Progenitor cell of endocrine pancreas (in vitro differentiated cells): ENCODE data around the gene MAML3. TPM values are rescaled to one million over a fixed set of nuclear protein-coding genes. Genes with fewer than 3 reads are reported as not detected.

Experiments used
- DNase-seq: peaks from one replicate; pipeline ENCODE4 v3.0.0; 2021; ENCODE audit warnings: low spot score; ENCODE audit not compliant: unreplicated experiment
- H3K27ac Mint-ChIP-seq: 2 replicates; pipeline ENCODE4 v1.8.0; 2021; ENCODE audit warnings: mild to moderate bottlenecking, moderate library complexity, mixed read lengths
- H3K27me3 Mint-ChIP-seq: 2 replicates; pipeline ENCODE4 v1.8.0; 2021; ENCODE audit warnings: mixed read lengths
- H3K36me3 Mint-ChIP-seq: 2 replicates; pipeline ENCODE4 v1.8.0; 2022; ENCODE audit warnings: mixed read lengths; ENCODE audit not compliant: insufficient read depth
- H3K4me1 Mint-ChIP-seq: 2 replicates; pipeline ENCODE4 v1.8.0; 2021; ENCODE audit warnings: low read depth, mixed read lengths
- H3K4me3 Mint-ChIP-seq: 2 replicates; pipeline ENCODE4 v1.8.0; 2021; ENCODE audit warnings: low read depth, mild to moderate bottlenecking, moderate library complexity, mixed read lengths
- H3K9me3 Mint-ChIP-seq: 2 replicates; pipeline ENCODE4 v1.8.0; 2021; ENCODE audit warnings: low read depth, mixed read lengths
- total RNA-seq: library from RNA; stranded (reverse); gene quantifications from 2 replicates; pipeline ENCODE4 v1.2.1, GENCODE V29; 2021
- TF ChIP-seq, protein P1 (sequence below): fragments of 200-600 bp; sonication (generic); IDR thresholded peaks from one replicate; pipeline ENCODE4 v1.5.0; 2021; ENCODE audit warnings: antibody characterized with exemption, mild to moderate bottlenecking; ENCODE audit not compliant: unreplicated experiment

MAML3 gene
- total RNA-seq, 1 donor from 2014 or later: 48.5 TPM

DNA sequence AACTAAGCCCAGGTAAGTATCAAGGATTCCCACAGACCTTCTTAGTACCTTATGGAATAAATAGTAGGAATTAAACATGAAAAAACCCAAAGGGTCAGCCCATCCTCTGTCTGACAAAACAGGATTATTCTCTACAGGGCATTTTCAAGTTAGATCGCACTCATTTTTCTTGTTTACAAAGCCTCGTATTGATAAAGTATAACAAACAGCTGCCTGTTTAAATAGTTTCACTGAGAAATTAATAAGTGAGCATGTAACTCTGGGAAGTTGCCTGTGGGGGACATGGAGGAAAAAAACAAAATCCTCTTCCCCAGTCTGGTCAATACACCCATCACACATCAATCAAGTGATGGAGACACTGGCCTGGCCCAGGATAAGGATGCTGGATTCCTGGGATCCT is 48.5 kb downstream of the MAML3 start:
- Mint-ChIP-seq H3K4me3 (no peak overlapping the region), H3K9me3 (no peaks in the 10 kb centered on the region), H3K27ac (no peak overlapping the region), H3K36me3 (peaks cover 1% of the 10 kb centered on the region), H3K4me1 (peaks cover 25% of the 10 kb centered on the region), H3K27me3 (no peaks in the 10 kb centered on the region)
- no peak for DNase-seq
- TF ChIP-seq, protein P1, sequence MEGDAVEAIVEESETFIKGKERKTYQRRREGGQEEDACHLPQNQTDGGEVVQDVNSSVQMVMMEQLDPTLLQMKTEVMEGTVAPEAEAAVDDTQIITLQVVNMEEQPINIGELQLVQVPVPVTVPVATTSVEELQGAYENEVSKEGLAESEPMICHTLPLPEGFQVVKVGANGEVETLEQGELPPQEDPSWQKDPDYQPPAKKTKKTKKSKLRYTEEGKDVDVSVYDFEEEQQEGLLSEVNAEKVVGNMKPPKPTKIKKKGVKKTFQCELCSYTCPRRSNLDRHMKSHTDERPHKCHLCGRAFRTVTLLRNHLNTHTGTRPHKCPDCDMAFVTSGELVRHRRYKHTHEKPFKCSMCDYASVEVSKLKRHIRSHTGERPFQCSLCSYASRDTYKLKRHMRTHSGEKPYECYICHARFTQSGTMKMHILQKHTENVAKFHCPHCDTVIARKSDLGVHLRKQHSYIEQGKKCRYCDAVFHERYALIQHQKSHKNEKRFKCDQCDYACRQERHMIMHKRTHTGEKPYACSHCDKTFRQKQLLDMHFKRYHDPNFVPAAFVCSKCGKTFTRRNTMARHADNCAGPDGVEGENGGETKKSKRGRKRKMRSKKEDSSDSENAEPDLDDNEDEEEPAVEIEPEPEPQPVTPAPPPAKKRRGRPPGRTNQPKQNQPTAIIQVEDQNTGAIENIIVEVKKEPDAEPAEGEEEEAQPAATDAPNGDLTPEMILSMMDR: no peak

DNA sequence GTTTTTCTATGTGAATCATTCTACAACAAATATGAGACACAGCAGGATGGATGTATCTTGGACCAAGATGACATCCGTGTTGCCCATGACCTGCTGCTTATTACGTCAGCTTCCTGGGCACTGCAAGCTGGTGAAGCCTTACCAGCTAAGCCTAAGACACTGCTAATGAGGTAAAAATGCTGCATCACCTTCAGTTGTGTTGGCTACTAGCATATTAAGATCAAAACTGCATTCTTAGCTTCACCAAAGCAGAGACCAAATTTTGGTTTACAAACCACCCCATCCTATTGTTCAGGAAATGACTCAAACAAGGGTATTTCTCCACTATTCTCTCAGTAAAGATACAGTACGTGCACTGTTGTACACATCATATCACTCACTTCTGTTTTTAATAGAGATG is 50.3 kb downstream of the MAML3 start:
- Mint-ChIP-seq H3K4me3 (no peak overlapping the region), H3K9me3 (no peaks in the 10 kb centered on the region), H3K27ac (no peak overlapping the region), H3K27me3 (no peaks in the 10 kb centered on the region), H3K4me1 (peaks cover 27% of the 10 kb centered on the region), H3K36me3 (peaks cover 1% of the 10 kb centered on the region)
- DNase-seq: no peak
- TF ChIP-seq, protein P1: no peak

DNA sequence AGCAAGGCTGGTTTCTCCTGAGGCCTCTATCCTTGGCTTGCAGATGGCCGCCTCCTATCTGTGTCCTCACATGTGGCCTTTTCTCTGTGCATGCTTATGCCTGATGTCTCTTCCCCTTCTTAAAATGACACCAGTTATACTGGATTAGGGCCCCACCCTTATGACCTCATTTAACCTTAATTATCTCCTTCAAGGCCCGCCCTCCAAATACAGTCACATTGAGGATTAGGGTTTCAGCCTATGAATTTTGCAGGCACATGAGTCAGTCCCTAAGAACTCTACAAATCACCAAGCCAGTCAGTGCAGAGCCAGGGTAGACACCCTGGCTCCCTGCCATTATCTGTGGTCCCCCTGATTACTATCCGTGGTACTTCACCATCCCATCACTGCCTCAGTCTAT is 51.6 kb downstream of the MAML3 start:
- DNase-seq: no peak
- H3K9me3 Mint-ChIP-seq: no peaks in the 10 kb centered on the region
- no peak overlapping the region for H3K27ac Mint-ChIP-seq
- no peaks in the 10 kb centered on the region for H3K27me3 Mint-ChIP-seq
- H3K4me1 Mint-ChIP-seq: peaks cover 32% of the 10 kb centered on the region
- no peak overlapping the region for H3K4me3 Mint-ChIP-seq
- TF ChIP-seq, protein P1: no peak
- peaks cover 1% of the 10 kb centered on the region for H3K36me3 Mint-ChIP-seq

DNA sequence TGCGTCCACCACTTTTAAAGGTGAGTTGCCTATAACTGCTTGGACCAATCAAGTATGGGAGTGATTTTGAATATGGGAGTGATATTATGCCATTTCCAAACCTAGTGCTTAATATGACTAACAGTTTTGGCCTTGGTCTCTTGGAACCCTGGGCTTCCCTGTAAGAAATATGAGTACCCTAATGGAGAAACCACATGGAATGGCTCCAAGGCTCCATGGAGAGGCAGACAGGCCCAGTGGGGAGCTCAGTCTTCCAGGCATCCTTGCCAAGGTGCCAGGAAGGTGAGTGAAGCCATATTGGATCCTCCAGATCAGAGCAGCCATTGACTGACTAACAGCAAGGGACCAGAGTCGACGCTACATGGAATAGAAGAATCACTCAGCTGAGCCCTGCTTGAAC is 53.2 kb downstream of the MAML3 start:
- no peak overlapping the region for H3K4me3 Mint-ChIP-seq
- H3K4me1 Mint-ChIP-seq: peaks cover 36% of the 10 kb centered on the region
- TF ChIP-seq, protein P1: no peak
- H3K9me3 Mint-ChIP-seq: no peaks in the 10 kb centered on the region
- H3K27me3 Mint-ChIP-seq: no peaks in the 10 kb centered on the region
- no peak overlapping the region for H3K27ac Mint-ChIP-seq
- DNase-seq: no peak
- peaks cover 1% of the 10 kb centered on the region for H3K36me3 Mint-ChIP-seq

DNA sequence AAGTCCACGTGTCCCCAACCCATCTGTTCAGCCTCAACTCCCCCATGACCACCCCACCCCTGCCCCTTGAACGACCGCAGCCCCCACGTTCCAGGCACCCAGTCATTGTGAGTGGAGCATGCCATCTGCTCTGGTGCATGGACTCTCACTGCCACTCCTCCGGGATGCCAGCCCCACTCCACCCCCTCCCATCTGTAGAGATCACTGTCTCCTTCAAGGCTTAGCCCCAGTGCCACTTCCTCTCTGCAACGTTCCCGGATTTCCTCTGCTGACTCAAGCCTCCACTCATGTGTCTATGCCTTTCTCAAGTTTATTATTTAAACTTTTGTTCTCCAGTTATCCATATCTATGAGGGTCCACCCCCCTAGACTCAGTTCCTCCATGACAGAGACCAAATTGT is 54.0 kb downstream of the MAML3 start:
- DNase-seq: no peak
- Mint-ChIP-seq H3K27ac (no peak overlapping the region), H3K4me1 (peaks cover 38% of the 10 kb centered on the region), H3K9me3 (no peaks in the 10 kb centered on the region), H3K4me3 (no peak overlapping the region), H3K27me3 (no peaks in the 10 kb centered on the region), H3K36me3 (peaks cover 1% of the 10 kb centered on the region)
- TF ChIP-seq, protein P1: no peak
